ENCODE data around the gene NTN4.

The NTN4 gene

DNA sequence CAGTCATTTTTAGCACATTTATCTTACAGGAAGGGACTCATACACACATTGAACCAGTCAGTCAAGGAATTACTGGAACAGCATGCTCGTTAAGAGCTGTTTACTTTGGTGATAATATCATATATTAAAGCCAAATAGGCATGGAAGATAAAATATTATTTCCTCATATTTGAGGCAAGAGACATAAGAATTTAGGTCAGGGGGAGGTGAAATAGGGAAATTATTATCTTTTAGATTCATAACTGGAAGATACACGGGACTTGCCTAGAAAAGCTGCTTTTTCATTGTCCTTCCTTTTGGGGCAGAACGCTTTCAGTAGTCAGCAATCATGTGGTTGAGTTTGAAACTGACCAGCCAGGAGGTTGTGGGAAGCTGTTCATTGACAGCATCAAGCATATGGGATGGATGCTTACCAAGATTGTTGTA lies 72.5 kb downstream of the NTN4 start:
- H3K36me3 Mint-ChIP-seq, result no peaks in the 10 kb centered on the region
- H3K27ac Mint-ChIP-seq, result no peak overlapping the region
- H3K4me3 Mint-ChIP-seq, result no peak overlapping the region
- no peaks in the 10 kb centered on the region for H3K9me3 Mint-ChIP-seq (ENCODE audit: low read depth)
- no peaks in the 10 kb centered on the region for H3K4me1 Mint-ChIP-seq (ENCODE audit: low read depth)
- peaks cover 2% of the 10 kb centered on the region for H3K27me3 Mint-ChIP-seq

DNA sequence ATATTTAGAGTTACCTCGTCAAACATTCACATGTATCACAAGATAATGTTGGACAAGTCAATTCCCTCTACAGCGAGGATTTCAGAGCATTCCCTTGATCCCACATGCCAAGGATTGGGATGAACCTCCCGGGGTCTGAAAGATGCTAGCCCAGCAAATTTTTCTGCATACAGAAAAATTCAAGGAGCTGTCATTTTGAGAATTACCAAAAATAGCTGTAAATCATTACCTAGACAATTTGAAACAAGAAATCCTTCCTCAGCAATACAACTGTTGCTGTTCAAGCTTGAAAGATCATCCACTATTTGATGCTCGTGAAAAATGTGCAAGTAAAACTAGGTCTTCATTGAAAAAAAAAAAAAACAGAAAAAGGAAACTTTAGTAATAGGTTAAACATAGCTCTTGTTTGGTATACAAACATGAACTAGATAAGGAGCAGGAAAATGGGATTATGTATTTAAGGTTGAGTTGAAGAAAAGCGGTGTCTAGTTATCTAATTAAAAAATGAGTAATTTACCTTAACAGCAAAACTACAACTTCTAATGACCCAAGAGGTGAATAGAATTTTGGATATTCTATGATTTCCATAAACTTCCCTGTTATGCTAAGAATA lies 73.1 kb downstream of the NTN4 start:
- H3K9me3 Mint-ChIP-seq (ENCODE audit: low read depth), result no peaks in the 10 kb centered on the region
- no peak overlapping the region for H3K27ac Mint-ChIP-seq
- H3K27me3 Mint-ChIP-seq, result peaks cover 2% of the 10 kb centered on the region
- H3K4me3 Mint-ChIP-seq, result no peak overlapping the region
- H3K36me3 Mint-ChIP-seq, result no peaks in the 10 kb centered on the region
- no peaks in the 10 kb centered on the region for H3K4me1 Mint-ChIP-seq (ENCODE audit: low read depth)

DNA sequence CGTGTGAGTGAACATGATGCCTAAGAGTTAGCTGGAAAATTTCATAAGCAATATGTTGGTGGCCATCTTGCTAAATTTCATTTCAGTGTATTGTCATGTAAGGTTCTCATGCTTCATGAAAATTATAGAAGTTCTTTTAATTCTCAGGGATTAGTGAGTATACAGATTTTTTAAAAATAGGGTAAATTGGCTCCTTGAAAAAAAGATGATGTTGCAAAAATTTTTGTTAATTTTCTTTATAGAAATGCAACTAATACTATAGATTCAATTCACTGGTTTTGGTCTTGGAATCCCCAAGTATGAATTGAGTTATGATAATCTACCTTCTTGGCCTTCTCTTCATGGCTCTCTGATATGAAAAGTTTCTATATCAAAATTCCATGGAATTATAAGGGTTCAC lies 75.4 kb downstream of the NTN4 start:
- H3K27ac Mint-ChIP-seq, result no peak overlapping the region
- H3K27me3 Mint-ChIP-seq, result peaks cover 4% of the 10 kb centered on the region
- no peak overlapping the region for H3K4me3 Mint-ChIP-seq
- no peaks in the 10 kb centered on the region for H3K9me3 Mint-ChIP-seq (ENCODE audit: low read depth)
- no peaks in the 10 kb centered on the region for H3K4me1 Mint-ChIP-seq (ENCODE audit: low read depth)
- no peaks in the 10 kb centered on the region for H3K36me3 Mint-ChIP-seq

DNA sequence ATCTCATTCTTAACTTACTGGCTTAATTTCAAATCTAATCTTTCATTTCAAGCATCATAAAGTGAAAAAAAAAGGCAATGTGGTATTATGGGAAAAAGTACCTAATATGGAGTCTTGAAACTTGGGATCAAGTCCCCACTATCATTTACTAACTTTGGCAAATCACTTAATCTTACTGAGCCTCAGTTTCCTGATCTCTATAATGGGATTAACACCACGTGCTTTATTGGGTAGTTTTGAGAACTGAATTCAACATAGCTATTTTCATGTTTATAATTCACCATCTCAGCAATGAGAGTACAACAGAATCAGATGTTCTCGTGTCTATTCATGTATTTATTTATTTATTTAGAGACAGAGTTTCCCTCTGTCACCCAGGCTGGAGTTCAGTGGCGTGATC lies 78.3 kb downstream of the NTN4 start:
- Mint-ChIP-seq H3K27ac (no peak overlapping the region), H3K36me3 (no peaks in the 10 kb centered on the region), H3K4me3 (no peak overlapping the region), H3K4me1 (ENCODE audit: low read depth) (no peaks in the 10 kb centered on the region), H3K9me3 (ENCODE audit: low read depth) (no peaks in the 10 kb centered on the region), H3K27me3 (peaks cover 4% of the 10 kb centered on the region)

DNA sequence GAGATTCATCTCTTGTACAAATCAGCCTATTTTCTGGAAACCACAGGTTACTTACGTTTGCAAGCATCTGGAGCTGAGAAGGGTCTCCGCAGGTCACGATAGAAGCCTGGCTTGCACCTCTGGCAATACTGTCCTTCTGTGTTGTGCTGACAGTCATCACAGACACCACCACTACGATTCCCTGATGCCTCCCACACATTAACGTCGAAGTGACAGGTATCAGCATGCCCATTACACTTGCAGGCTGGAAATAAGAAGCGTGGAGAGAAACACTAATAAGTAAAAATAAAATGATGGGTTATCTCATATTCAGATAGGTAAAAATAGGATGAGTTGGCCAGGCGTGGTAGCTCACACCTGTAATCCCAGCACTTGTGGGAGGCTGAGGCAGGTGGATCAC lies 80.2 kb downstream of the NTN4 start:
- H3K4me1 Mint-ChIP-seq (ENCODE audit: low read depth), result no peaks in the 10 kb centered on the region
- no peaks in the 10 kb centered on the region for H3K36me3 Mint-ChIP-seq
- peaks cover 4% of the 10 kb centered on the region for H3K27me3 Mint-ChIP-seq
- no peaks in the 10 kb centered on the region for H3K9me3 Mint-ChIP-seq (ENCODE audit: low read depth)
- no peak overlapping the region for H3K4me3 Mint-ChIP-seq
- H3K27ac Mint-ChIP-seq, result no peak overlapping the region

DNA sequence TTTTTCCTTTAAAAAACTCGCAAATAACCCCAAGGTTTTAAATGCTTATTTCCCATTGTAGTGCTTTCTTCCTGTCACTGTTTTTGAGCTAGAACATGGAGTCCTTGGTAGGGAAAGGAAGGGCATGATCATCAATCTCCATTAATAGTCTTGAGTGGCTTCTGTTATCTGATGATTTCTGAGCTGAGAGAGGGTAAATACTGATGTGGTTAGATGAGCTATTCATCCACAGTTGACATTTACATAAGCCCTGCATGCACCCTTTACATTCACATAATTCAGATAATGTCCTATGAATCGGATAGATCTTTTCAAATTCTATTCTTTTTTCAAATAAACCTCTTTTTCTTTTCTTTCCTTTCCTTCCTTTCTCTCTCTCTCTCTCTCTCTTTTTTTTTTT lies 81.4 kb downstream of the NTN4 start:
- Mint-ChIP-seq H3K9me3 (ENCODE audit: low read depth) (no peaks in the 10 kb centered on the region), H3K36me3 (no peaks in the 10 kb centered on the region), H3K4me3 (no peak overlapping the region), H3K27me3 (peaks cover 1% of the 10 kb centered on the region), H3K27ac (no peak overlapping the region), H3K4me1 (ENCODE audit: low read depth) (no peaks in the 10 kb centered on the region)

DNA sequence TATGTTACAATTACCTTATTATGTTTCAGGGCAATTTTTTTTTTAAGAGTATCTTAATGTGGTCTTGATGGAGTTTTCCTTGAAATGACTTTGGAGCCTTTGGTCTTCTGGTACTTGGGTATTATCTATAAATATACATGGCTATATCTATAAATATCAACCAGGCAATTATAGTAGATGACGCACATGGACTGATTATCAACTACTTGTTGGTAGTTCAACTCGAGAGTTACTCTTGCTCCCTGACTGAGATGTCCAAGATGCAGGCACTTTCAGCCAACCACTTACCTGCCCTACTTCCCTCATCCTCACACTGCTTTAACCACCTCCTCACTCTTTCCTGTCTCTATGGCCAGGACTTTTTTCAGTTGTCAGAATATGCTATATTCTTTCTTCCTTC lies 85.4 kb downstream of the NTN4 start:
- Mint-ChIP-seq H3K4me1 (ENCODE audit: low read depth) (no peaks in the 10 kb centered on the region), H3K4me3 (no peak overlapping the region), H3K36me3 (no peaks in the 10 kb centered on the region), H3K27ac (no peak overlapping the region), H3K27me3 (peaks cover 11% of the 10 kb centered on the region), H3K9me3 (ENCODE audit: low read depth) (no peaks in the 10 kb centered on the region)

DNA sequence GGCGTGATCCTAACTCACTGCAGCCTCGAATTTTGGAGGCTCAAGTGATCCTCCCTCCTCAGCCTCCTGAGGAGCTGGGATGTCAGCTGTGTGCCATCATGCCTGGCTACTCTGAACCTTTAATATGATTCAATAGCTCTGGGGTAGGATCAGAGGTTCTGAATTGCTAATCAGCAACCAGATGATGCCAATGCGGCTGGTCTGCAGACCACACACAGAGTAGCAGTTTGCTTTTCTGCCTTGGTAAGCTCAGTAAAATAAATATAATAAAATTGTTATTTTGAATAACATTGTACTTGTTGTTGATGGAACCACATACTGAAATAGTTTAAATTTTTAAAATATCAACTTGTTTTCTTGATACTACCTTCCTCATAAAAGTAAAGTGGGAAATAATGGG lies 86.6 kb downstream of the NTN4 start:
- Mint-ChIP-seq H3K27ac (no peak overlapping the region), H3K27me3 (peaks cover 11% of the 10 kb centered on the region), H3K9me3 (ENCODE audit: low read depth) (no peaks in the 10 kb centered on the region)

DNA sequence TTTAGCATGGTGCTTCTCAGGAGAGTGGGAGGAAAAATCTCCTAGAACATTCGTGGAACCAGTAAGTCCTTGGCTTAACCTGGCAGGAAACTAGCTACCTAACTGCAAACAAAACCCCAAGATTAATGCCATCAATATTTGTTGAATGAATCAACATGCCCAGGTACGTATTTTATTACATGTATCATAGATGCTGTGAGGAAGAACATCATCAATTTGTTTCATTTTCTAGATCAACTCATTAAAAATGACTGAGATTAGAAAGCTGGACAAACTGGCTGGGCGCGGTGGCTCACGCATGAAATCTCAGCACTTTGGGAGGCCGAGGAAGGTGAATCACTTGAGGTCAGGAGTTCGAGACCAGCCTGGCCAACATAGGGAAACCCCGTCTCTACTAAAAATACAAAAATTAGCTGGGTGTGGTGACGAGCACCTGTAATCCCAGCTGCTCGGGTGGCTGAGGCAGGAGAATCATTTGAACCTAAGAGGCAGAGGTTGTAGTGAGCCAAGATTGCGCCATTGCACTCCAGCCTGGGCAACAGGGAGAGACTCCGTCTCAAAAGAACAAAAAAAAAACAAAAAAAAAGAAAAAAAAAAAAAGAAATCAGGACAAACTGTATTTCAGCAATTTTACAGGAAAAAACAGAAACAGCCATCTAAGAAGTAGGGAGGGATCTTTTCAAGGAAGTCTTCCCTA lies 88.7 kb downstream of the NTN4 start:
- H3K36me3 Mint-ChIP-seq, result no peaks in the 10 kb centered on the region
- H3K4me1 Mint-ChIP-seq (ENCODE audit: low read depth), result no peaks in the 10 kb centered on the region
- no peaks in the 10 kb centered on the region for H3K9me3 Mint-ChIP-seq (ENCODE audit: low read depth)
- H3K27ac Mint-ChIP-seq, result no peak overlapping the region
- H3K4me3 Mint-ChIP-seq, result no peak overlapping the region
- peaks cover 11% of the 10 kb centered on the region for H3K27me3 Mint-ChIP-seq

More for the DNA sequence above, 86.6 kb downstream of the NTN4 start:
- Mint-ChIP-seq H3K4me3 (no peak overlapping the region), H3K36me3 (no peaks in the 10 kb centered on the region), H3K4me1 (ENCODE audit: low read depth) (no peaks in the 10 kb centered on the region)

DNA sequence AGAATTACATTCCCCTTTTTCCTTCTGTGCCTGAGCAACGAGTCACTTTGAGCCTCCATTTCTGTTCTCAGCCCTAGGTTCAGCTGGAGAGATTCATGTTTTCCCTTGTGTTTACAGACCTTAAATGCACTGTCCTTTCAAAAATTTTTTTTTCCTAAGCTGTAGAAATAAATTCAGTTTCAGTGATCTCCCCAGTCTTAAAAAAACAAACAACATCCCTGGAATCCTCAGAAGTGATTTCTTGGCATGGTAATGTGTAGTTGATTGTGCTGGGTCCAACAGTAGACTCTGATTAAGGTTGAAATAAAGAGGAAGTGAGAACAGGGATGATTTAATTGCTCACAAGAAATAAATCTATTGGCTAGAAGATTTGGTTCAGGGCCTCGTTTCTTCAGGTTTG lies 89.3 kb downstream of the NTN4 start:
- H3K9me3 Mint-ChIP-seq (ENCODE audit: low read depth), result no peaks in the 10 kb centered on the region
- no peaks in the 10 kb centered on the region for H3K36me3 Mint-ChIP-seq
- no peaks in the 10 kb centered on the region for H3K4me1 Mint-ChIP-seq (ENCODE audit: low read depth)
- no peak overlapping the region for H3K4me3 Mint-ChIP-seq
- no peak overlapping the region for H3K27ac Mint-ChIP-seq
- H3K27me3 Mint-ChIP-seq, result peaks cover 11% of the 10 kb centered on the region

DNA sequence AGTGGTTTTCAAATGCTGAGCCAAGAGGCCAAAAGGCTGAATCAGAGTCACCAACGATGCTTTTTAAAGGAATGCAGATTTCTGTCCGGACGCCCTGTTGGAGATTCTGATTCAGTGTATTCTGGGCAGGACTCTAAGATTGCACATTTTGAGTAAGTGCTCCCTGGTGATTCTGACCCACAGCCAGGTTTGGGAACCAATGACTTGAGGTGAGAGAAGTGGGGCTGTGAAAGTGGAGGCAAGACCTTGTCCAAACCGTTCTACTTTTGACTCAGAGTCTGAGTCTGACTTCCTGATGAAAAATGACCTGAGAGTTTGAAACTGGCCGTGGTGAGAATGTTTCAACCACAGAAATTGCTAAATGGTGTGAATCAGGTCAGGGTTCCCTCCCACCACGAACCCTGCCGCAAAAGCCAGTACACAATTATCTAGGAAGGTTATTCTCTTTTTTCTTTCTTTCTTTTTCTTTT lies 90.2 kb downstream of the NTN4 start:
- no peak overlapping the region for H3K27ac Mint-ChIP-seq
- H3K36me3 Mint-ChIP-seq, result no peaks in the 10 kb centered on the region
- H3K9me3 Mint-ChIP-seq (ENCODE audit: low read depth), result no peaks in the 10 kb centered on the region
- H3K4me1 Mint-ChIP-seq (ENCODE audit: low read depth), result no peaks in the 10 kb centered on the region
- no peak overlapping the region for H3K4me3 Mint-ChIP-seq
- peaks cover 11% of the 10 kb centered on the region for H3K27me3 Mint-ChIP-seq

DNA sequence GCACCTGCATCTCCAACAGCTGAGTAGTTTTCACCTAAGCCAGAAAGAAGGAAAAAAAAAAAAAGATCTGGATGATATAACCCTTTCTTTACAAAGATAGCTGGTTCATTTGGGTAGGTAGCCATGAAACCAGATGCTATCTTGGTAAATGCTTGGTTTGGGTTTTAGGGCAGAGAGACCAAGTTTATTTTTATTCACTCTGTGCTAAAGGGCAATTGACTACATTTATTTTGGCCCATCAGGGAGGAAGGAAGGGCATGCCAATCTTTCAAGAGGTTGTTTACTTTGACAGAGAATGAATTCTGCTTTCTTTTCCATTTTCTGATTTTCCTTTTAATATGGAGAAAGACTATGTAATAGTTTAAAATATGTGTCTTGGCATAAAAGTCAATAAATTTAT lies 91.0 kb downstream of the NTN4 start:
- no peak overlapping the region for H3K4me3 Mint-ChIP-seq
- peaks cover 11% of the 10 kb centered on the region for H3K27me3 Mint-ChIP-seq
- no peak overlapping the region for H3K27ac Mint-ChIP-seq
- H3K4me1 Mint-ChIP-seq (ENCODE audit: low read depth), result no peaks in the 10 kb centered on the region
- H3K36me3 Mint-ChIP-seq, result no peaks in the 10 kb centered on the region
- H3K9me3 Mint-ChIP-seq (ENCODE audit: low read depth), result no peaks in the 10 kb centered on the region

DNA sequence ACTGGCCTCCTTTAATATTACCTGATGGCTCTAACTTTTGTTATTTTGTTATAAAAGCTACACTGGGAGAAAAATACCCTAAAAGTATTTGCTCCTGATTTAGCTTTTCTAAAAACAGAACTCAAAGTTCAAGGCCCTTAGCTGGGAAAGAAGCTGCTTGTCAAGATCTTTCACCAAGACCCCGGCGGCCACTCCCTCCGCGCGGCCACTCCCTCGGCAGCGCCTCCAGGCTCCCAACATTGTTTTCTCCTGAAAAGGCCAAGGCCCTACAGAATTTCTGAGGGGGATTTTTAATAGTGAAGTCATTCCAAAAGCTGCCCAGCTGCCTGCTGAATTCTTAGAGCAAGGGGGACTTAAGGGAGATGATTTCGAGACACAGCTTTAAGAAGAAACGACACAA lies 96.4 kb downstream of the NTN4 start:
- H3K4me3 Mint-ChIP-seq, result no peak overlapping the region
- no peaks in the 10 kb centered on the region for H3K36me3 Mint-ChIP-seq
- no peaks in the 10 kb centered on the region for H3K27me3 Mint-ChIP-seq
- no peaks in the 10 kb centered on the region for H3K4me1 Mint-ChIP-seq (ENCODE audit: low read depth)
- H3K27ac Mint-ChIP-seq, result no peak overlapping the region
- no peaks in the 10 kb centered on the region for H3K9me3 Mint-ChIP-seq (ENCODE audit: low read depth)

DNA sequence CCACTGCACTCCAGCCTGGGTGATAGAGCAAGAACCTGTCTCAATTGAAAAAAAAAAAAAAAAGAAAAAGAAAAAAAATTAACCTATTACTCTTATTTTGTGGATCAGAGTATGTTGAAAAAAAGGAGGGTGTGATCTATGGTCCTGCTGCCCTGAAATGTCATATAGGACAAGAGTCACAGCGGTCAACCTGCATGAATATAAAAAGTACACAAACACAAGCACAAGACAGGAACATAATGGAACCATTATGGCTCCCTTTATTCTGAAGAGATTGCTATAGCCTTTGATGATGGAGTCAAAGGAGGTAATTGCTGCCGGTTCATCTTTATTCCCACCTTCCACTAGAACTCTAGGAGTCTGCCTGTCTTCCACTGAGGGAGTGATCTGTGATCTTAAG lies 96.9 kb downstream of the NTN4 start:
- Mint-ChIP-seq H3K9me3 (ENCODE audit: low read depth) (no peaks in the 10 kb centered on the region), H3K27me3 (no peaks in the 10 kb centered on the region), H3K27ac (no peak overlapping the region), H3K4me1 (ENCODE audit: low read depth) (no peaks in the 10 kb centered on the region), H3K36me3 (no peaks in the 10 kb centered on the region), H3K4me3 (no peak overlapping the region)

DNA sequence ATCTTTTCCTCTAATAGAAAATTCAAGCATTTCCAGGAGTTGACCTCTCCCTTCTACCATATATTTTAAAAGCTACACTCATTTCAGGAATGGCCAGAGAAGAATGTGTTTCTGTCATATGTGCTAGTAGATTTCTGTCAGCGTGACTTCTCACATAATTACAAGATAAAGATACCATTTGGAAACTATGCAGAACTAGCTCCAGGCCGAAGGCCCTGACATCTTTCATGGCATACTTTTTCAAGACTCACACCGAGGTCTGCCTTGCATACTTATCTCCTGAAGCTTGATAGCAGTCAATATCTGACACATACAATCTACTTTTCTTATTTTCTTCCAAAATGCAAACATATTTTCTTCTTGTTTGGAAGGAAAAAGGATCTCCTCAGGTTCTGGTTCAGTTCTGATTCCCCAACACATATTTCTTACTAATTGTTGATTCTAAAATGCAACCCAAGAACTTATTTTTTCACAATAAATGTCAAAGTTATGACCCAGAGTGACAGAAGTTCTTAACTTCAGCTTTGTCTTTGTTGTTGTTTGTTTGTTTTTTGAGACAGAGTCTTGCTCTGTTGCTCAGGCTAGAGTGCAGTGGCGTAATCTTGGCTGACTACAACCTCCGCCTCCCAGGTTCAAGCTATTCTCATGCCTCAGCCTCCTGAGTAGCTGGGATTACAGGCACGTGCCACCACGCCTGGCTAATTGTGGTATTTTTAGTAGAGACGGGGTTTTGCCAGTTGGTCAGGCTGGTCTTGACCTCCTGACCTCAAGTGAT lies 99.5 kb downstream of the NTN4 start:
- H3K27ac Mint-ChIP-seq, result no peak overlapping the region

More for the DNA sequence above, 99.5 kb downstream of the NTN4 start:
- Mint-ChIP-seq H3K36me3 (no peaks in the 10 kb centered on the region), H3K9me3 (ENCODE audit: low read depth) (no peaks in the 10 kb centered on the region), H3K4me3 (no peak overlapping the region), H3K27me3 (no peaks in the 10 kb centered on the region), H3K4me1 (ENCODE audit: low read depth) (no peaks in the 10 kb centered on the region)
